Neural crest cell (in vitro differentiated cells): Measurements from ENCODE around the gene USP40. TPM values are rescaled to one million over a fixed set of nuclear protein-coding genes. Genes with fewer than 3 reads are reported as not detected.

ENCODE experiments used
- DNase-seq: peaks from one replicate; pipeline ENCODE4 v3.0.0; 2021; ENCODE audit warnings: low read depth, mixed read lengths, low spot score
- H3K27ac Mint-ChIP-seq: one replicate; pipeline ENCODE4 v1.8.0; 2021; ENCODE audit warnings: mild to moderate bottlenecking, mixed read lengths; ENCODE audit not compliant: unreplicated experiment
- H3K27me3 Mint-ChIP-seq: 2 replicates; pipeline ENCODE4 v1.8.0; 2021; ENCODE audit warnings: low read depth, mild to moderate bottlenecking, mixed read lengths
- H3K36me3 Mint-ChIP-seq: 2 replicates; pipeline ENCODE4 v1.8.0; 2021; ENCODE audit warnings: low read depth, mild to moderate bottlenecking, mixed read lengths
- H3K4me1 Mint-ChIP-seq: 2 replicates; pipeline ENCODE4 v1.8.0; 2021; ENCODE audit warnings: mixed read lengths
- H3K4me3 Mint-ChIP-seq: one replicate; pipeline ENCODE4 v1.8.0; 2021; ENCODE audit warnings: mild to moderate bottlenecking, mixed read lengths
- H3K9me3 Mint-ChIP-seq: 2 replicates; pipeline ENCODE4 v1.8.0; 2021; ENCODE audit warnings: mixed read lengths
- long read RNA-seq: library from polyadenylated mRNA; unstranded; transcript quantifications from one replicate; pipeline ENCODE4 v2.0.0, GENCODE V29; 2020
- total RNA-seq: library from RNA; stranded (reverse); gene quantifications from 2 replicates; pipeline ENCODE4 v1.2.1, GENCODE V29; 2021
- TF ChIP-seq, protein P1 (sequence below): fragments of 200-600 bp; sonication (generic); conservative IDR thresholded peaks from 2 replicates; pipeline ENCODE4 v1.5.0; 2021; ENCODE audit warnings: antibody characterized with exemption, mild to moderate bottlenecking

The USP40 gene
- 25.3 and 28.3 TPM in 2 replicates for total RNA-seq
- long read RNA-seq, partial matches to known transcripts: 17 of 35 reads
- long read RNA-seq, other reads (novel, unspliced or antisense): 18 of 35 reads

- H3K27ac Mint-ChIP-seq: peak within 1 kb of the TSS; percentile 100
- peaks cover 5% of the 10 kb centered on the region for H3K36me3 Mint-ChIP-seq
- peak; percentile 77 for DNase-seq
- TF ChIP-seq, protein P1, sequence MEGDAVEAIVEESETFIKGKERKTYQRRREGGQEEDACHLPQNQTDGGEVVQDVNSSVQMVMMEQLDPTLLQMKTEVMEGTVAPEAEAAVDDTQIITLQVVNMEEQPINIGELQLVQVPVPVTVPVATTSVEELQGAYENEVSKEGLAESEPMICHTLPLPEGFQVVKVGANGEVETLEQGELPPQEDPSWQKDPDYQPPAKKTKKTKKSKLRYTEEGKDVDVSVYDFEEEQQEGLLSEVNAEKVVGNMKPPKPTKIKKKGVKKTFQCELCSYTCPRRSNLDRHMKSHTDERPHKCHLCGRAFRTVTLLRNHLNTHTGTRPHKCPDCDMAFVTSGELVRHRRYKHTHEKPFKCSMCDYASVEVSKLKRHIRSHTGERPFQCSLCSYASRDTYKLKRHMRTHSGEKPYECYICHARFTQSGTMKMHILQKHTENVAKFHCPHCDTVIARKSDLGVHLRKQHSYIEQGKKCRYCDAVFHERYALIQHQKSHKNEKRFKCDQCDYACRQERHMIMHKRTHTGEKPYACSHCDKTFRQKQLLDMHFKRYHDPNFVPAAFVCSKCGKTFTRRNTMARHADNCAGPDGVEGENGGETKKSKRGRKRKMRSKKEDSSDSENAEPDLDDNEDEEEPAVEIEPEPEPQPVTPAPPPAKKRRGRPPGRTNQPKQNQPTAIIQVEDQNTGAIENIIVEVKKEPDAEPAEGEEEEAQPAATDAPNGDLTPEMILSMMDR: no peak
- H3K27me3 Mint-ChIP-seq: peaks cover 6% of the 10 kb centered on the region
- H3K4me1 Mint-ChIP-seq: peaks cover 6% of the 10 kb centered on the region
- H3K9me3 Mint-ChIP-seq: no peaks in the 10 kb centered on the region
- peak within 1 kb of the TSS; percentile 99 for H3K4me3 Mint-ChIP-seq
Measured at GRCh38 chr2:233566141-233566956, at the start of gene USP40. Gene USP40 (minus strand): TSS chr2:233566782. CDS start chr2:233565554, 1,228 bp downstream.

DNA sequence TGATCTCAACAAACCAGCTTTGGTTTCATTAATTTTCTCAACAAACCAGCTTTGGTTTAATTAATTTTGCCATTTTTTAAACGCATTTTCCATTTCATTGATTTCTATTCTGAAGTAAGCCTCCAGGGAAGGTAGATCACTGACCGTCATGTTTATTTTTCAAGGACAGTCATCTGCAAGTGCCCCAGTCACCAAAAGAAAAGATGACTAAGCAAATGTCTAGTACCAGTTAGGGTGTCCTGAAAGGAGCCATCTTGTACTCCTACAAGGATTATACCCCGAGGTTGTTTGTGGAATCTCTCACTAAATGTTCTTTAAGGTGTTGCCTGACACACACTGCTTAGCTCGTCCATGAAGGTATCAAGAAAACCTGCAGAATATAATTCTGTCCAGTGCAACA lies 44.7 kb upstream of the USP40 start:
- Mint-ChIP-seq H3K27me3 (peaks cover 20% of the 10 kb centered on the region), H3K36me3 (peaks cover 17% of the 10 kb centered on the region), H3K4me1 (no peaks in the 10 kb centered on the region), H3K27ac (no peak overlapping the region), H3K4me3 (no peak overlapping the region), H3K9me3 (peaks cover 30% of the 10 kb centered on the region)
- no peak for DNase-seq
- TF ChIP-seq, protein P1: no peak

DNA sequence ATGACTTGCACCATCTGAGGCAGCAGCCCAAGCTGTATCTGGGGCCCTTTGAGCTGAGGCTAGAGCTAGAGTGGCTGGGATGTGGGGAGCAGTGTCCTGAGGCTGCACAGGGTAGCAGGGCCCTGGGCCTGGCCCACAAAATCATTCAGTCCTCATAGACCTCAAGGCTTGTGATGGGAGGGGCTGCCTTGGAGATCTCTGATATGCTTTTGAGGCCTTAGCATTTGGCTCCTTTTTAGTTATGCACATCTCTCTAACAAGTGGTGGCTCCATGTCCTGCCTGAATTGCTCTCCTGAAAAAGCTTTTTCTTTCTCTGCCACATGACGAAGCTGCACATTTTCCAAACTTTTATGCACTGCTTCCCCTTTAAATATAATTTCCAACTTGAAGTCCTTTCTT lies 39.1 kb upstream of the USP40 start:
- Mint-ChIP-seq H3K9me3 (peaks cover 17% of the 10 kb centered on the region), H3K27ac (no peak overlapping the region), H3K36me3 (peaks cover 2% of the 10 kb centered on the region), H3K4me3 (no peak overlapping the region), H3K27me3 (no peaks in the 10 kb centered on the region), H3K4me1 (no peaks in the 10 kb centered on the region)
- TF ChIP-seq, protein P1: no peak
- no peak for DNase-seq

- Mint-ChIP-seq H3K27ac (no peak overlapping the region), H3K4me1 (no peaks in the 10 kb centered on the region), H3K36me3 (no peaks in the 10 kb centered on the region), H3K4me3 (no peak overlapping the region), H3K27me3 (peaks cover 4% of the 10 kb centered on the region), H3K9me3 (peaks cover 13% of the 10 kb centered on the region)
- TF ChIP-seq, protein P1: no peak
- no peak for DNase-seq
Measured at GRCh38 chr2:233604826-233605225, 38.2 kb upstream of the USP40 start.

DNA sequence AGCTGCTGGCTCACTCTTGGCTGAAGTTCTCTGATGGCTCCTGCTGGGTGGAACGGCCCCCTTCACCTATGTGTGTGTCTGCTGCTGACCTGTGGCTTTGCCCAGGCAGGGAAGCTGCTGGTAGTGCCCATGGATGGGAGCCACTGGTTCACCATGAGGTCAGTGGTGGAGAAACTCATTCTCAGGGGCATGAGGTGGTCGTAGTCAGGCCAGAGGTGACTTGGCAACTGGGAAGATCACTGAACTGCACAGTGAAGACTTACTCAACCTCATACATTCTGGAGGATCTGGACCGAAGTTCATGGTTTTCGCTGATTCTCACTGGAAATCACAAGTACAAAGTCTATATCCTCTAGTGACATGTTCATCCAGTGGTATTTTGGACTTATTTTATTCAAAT lies 36.9 kb upstream of the USP40 start:
- Mint-ChIP-seq H3K27ac (no peak overlapping the region), H3K27me3 (peaks cover 4% of the 10 kb centered on the region), H3K4me3 (no peak overlapping the region), H3K36me3 (no peaks in the 10 kb centered on the region), H3K4me1 (no peaks in the 10 kb centered on the region), H3K9me3 (peaks cover 6% of the 10 kb centered on the region)
- DNase-seq: no peak
- TF ChIP-seq, protein P1: no peak
